ENCODE results near the gene TBC1D19. TPM values are rescaled to one million over a fixed set of nuclear protein-coding genes. Genes with fewer than 3 reads are reported as not detected.

The TBC1D19 gene
- total and polyA plus RNA-seq, 2 of the 4 experiments (the other 2 are of a cell fraction): 9.9 to 17.6 TPM

DNA sequence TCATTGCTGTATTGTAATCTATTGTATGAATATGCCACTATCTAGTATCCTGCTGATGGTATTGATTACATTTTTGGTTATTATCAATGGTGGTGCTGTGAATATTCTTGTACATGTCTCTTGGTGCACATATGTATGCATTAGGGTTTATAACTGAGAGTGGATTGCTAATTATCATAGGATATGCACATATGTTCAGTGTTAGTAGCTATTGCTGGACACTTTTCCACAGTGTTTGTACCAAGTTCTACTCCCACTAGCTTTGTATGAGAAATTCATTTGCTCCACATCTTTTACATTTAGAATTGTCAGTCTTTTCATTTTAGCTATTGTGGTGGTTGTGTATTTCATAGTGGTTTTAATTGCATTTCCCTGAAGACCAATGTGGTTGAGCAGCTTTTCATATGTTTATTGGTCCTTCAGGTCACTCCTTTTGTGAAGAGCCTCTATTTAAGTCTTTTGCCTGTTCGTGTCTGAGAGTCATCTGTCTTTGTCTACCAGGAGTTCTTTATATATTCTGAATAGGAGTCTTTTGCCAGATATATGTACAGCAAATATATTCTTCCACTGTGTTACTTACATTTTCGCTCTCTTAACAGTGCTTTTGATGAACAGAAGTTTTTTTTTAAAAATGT lies 87.1 kb downstream of the TBC1D19 start:
- BruUV-seq (replicated peaks): no TSS peak
- WGBS, 2 experiments (ENCODE audit: extremely low coverage in 2 of 2, insufficient read length in 1 of 2): no CpG with 5 or more reads among the region's 2 CpGs
- ATAC-seq (ENCODE audit: low read depth) (no peak), DNase-seq (no peak)
- no peaks in the 10 kb centered on the region for H3K79me1 ChIP-seq (ENCODE audit: low read depth in 1 of 2, low read length in 2 of 2)
- no peaks in the 10 kb centered on the region for H3K9me1 ChIP-seq (ENCODE audit: insufficient read depth, low read length)
- H3K14ac ChIP-seq (replicated peaks; ENCODE audit: low read depth, low read length): no peak overlapping the region
- no peaks in the 10 kb centered on the region for H3K36me3 ChIP-seq (ENCODE audit: control insufficient read depth, insufficient read depth, low read length)
- H3K56ac ChIP-seq (ENCODE audit: extremely low read depth, insufficient read depth, low read length): no peak overlapping the region
- no peak overlapping the region for H3K27ac ChIP-seq (ENCODE audit: insufficient read depth, low read length)
- no peak overlapping the region for H2AK5ac ChIP-seq (ENCODE audit: low read depth, low read length)
- H4K91ac ChIP-seq (ENCODE audit: insufficient read depth, low read depth, low read length): no peak overlapping the region
- no peak for TF ChIP-seq RCOR1 (IDR thresholded peaks at IDR 0.05; ENCODE audit: insufficient replicate concordance, low read length)
- TF ChIP-seq, protein P1, sequence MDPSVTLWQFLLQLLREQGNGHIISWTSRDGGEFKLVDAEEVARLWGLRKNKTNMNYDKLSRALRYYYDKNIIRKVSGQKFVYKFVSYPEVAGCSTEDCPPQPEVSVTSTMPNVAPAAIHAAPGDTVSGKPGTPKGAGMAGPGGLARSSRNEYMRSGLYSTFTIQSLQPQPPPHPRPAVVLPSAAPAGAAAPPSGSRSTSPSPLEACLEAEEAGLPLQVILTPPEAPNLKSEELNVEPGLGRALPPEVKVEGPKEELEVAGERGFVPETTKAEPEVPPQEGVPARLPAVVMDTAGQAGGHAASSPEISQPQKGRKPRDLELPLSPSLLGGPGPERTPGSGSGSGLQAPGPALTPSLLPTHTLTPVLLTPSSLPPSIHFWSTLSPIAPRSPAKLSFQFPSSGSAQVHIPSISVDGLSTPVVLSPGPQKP (IDR thresholded peaks at IDR 0.05; ENCODE audit: borderline replicate concordance, low read depth, low read length): no peak
- TF ChIP-seq NFE2L2 (IDR thresholded peaks at IDR 0.05; ENCODE audit: low read depth, low read length): no peak
- TF ChIP-seq RAD21 (IDR thresholded peaks at IDR 0.05; ENCODE audit: low read length): no peak
- TF ChIP-seq CEBPB (IDR thresholded peaks at IDR 0.05; ENCODE audit: low read depth, low read length): no peak
- TF ChIP-seq FOS (IDR thresholded peaks at IDR 0.05; ENCODE audit: low read depth, low read length): no peak
- TF ChIP-seq BHLHE40 (IDR thresholded peaks at IDR 0.05; ENCODE audit: low read depth, low read length): no peak
- TF ChIP-seq, protein P2, sequence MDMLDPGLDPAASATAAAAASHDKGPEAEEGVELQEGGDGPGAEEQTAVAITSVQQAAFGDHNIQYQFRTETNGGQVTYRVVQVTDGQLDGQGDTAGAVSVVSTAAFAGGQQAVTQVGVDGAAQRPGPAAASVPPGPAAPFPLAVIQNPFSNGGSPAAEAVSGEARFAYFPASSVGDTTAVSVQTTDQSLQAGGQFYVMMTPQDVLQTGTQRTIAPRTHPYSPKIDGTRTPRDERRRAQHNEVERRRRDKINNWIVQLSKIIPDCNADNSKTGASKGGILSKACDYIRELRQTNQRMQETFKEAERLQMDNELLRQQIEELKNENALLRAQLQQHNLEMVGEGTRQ (IDR thresholded peaks at IDR 0.05; ENCODE audit: low read depth, low read length): no peak
- TF ChIP-seq MAZ (IDR thresholded peaks at IDR 0.05; ENCODE audit: borderline replicate concordance, low read depth, low read length): no peak
- TF ChIP-seq POLR2A (IDR thresholded peaks at IDR 0.05; ENCODE audit: low read depth, low read length): no peak
- TF ChIP-seq SMC3 (IDR thresholded peaks at IDR 0.05; ENCODE audit: low read depth, low read length): no peak
- no peak for TF ChIP-seq RFX5 (IDR thresholded peaks at IDR 0.05; ENCODE audit: low read depth, low read length)
- TF ChIP-seq CHD1 (IDR thresholded peaks at IDR 0.05; ENCODE audit: low read depth, low read length): no peak
- TF ChIP-seq MAFK (IDR thresholded peaks at IDR 0.05; ENCODE audit: low read depth, low read length): no peak
- TF ChIP-seq, protein P3, sequence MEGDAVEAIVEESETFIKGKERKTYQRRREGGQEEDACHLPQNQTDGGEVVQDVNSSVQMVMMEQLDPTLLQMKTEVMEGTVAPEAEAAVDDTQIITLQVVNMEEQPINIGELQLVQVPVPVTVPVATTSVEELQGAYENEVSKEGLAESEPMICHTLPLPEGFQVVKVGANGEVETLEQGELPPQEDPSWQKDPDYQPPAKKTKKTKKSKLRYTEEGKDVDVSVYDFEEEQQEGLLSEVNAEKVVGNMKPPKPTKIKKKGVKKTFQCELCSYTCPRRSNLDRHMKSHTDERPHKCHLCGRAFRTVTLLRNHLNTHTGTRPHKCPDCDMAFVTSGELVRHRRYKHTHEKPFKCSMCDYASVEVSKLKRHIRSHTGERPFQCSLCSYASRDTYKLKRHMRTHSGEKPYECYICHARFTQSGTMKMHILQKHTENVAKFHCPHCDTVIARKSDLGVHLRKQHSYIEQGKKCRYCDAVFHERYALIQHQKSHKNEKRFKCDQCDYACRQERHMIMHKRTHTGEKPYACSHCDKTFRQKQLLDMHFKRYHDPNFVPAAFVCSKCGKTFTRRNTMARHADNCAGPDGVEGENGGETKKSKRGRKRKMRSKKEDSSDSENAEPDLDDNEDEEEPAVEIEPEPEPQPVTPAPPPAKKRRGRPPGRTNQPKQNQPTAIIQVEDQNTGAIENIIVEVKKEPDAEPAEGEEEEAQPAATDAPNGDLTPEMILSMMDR (conservative IDR thresholded peaks at IDR 0.05; ENCODE audit: low read depth, low read length): no peak
- intact Hi-C loops (cut with micrococcal nuclease): loop anchor here (2.0 to 5.0 kb wide), 2 partner anchors 14 to 341 kb away; no protein-coding TSS in a partner anchor
- H3K4me2 ChIP-seq (ENCODE audit: low read depth, low read length): no peak overlapping the region
- H3K4ac ChIP-seq (ENCODE audit: low read depth, low read length): no peak overlapping the region
- no peaks in the 10 kb centered on the region for H3K27me3 ChIP-seq (ENCODE audit: control insufficient read depth, insufficient read depth, low read length)
- H4K20me1 ChIP-seq (ENCODE audit: insufficient read depth, low read length): no peaks in the 10 kb centered on the region
- H3K4me3 ChIP-seq (ENCODE audit: insufficient read depth, low read depth, low read length): no peak overlapping the region
- no peak overlapping the region for H2AFZ ChIP-seq (replicated peaks; ENCODE audit: low read length, poor library complexity)
- H3K4me1 ChIP-seq (ENCODE audit: control insufficient read depth, insufficient read depth, low read length): no peaks in the 10 kb centered on the region
- H2BK120ac ChIP-seq (ENCODE audit: low read depth, low read length): no peak overlapping the region
- no peak overlapping the region for H2BK5ac ChIP-seq (ENCODE audit: low read depth, low read length, poor library complexity, severe bottlenecking)
- no peak overlapping the region for H2BK15ac ChIP-seq (ENCODE audit: low read depth, low read length)
- ChIA-PET CTCF (interaction anchor here (0.8 kb wide), 1 partner anchor 175 kb away, joined by 3 read pairs; no protein-coding TSS in a partner anchor), POLR2A (ENCODE audit: unreplicated experiment) (interaction anchor here (0.6 kb wide), 1 partner anchor 21 kb away, joined by 3 read pairs; no protein-coding TSS in a partner anchor)
- H4K5ac ChIP-seq (ENCODE audit: low read depth, low read length): no peak overlapping the region
- in situ Hi-C loops (cut with MboI; ENCODE audit: low sequenced_read_pairs): no loop called here
- H4K8ac ChIP-seq (ENCODE audit: low read depth in 2 of 2, low read length in 2 of 2): no peak overlapping the region
- no peak overlapping the region for H3K9ac ChIP-seq (ENCODE audit: low read depth, low read length)
- dilution Hi-C loops (cut with HindIII; ENCODE audit: low sequenced_read_pairs, unreplicated experiment): no loop called here
- no peak overlapping the region for H2BK20ac ChIP-seq (ENCODE audit: low read depth, low read length)
- no peak overlapping the region for H2AK9ac ChIP-seq (replicated peaks; ENCODE audit: low read depth, low read length, poor library complexity)
- H3K23ac ChIP-seq (ENCODE audit: low read depth, low read length): no peak overlapping the region
- no peaks in the 10 kb centered on the region for H3K9me3 ChIP-seq (ENCODE audit: control insufficient read depth, insufficient read depth, low read length)
- H3K18ac ChIP-seq (ENCODE audit: low read depth, low read length): no peak overlapping the region

Measured in IMR-90 (cell line).